Measurements from ENCODE around the gene CDK5R2. TPM values are rescaled to one million over a fixed set of nuclear protein-coding genes. Genes with fewer than 3 reads are reported as not detected.

CDK5R2 gene
- total RNA-seq, 2 donors from 2014 or later: not detected

DNA sequence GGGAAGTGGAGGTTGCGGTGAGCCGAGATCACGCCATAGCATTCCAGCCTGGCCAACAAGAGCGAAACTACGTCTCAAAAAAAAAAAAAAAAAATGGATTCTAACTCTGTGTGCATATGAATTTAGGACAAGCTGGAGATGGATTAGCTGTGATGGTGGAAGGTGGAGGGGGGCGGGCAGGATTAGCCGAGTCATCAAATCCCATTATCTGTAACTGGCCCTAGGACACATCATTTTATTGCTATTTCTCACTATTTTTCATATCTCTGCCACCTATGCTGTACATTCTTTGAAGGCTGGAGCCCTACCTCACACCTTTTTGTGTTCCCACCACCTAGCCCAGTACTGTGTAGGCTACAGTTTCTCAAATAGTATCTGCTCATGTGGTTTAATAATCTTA, 7.3 kb upstream of the CDK5R2 start:
- no peaks in the 10 kb centered on the region for H3K9me3 ChIP-seq
- no peak overlapping the region for H3K4me3 ChIP-seq
- H3K27ac ChIP-seq: no peak overlapping the region
- no peaks in the 10 kb centered on the region for H3K4me1 ChIP-seq (ENCODE audit: control insufficient read depth in 1 of 2, low read depth in 2 of 2)
- H3K27me3 ChIP-seq (replicated peaks; ENCODE audit: insufficient read depth): peaks cover 6% of the 10 kb centered on the region
- TF ChIP-seq, protein P1, sequence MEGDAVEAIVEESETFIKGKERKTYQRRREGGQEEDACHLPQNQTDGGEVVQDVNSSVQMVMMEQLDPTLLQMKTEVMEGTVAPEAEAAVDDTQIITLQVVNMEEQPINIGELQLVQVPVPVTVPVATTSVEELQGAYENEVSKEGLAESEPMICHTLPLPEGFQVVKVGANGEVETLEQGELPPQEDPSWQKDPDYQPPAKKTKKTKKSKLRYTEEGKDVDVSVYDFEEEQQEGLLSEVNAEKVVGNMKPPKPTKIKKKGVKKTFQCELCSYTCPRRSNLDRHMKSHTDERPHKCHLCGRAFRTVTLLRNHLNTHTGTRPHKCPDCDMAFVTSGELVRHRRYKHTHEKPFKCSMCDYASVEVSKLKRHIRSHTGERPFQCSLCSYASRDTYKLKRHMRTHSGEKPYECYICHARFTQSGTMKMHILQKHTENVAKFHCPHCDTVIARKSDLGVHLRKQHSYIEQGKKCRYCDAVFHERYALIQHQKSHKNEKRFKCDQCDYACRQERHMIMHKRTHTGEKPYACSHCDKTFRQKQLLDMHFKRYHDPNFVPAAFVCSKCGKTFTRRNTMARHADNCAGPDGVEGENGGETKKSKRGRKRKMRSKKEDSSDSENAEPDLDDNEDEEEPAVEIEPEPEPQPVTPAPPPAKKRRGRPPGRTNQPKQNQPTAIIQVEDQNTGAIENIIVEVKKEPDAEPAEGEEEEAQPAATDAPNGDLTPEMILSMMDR (IDR thresholded peaks at IDR 0.05): no peak
- ATAC-seq (ENCODE audit: insufficient number of reproducible peaks, low FRiP score, low read depth): no peak
- DNase-seq (ENCODE audit: low spot score): no peak
- H3K36me3 ChIP-seq: no peaks in the 10 kb centered on the region

DNA sequence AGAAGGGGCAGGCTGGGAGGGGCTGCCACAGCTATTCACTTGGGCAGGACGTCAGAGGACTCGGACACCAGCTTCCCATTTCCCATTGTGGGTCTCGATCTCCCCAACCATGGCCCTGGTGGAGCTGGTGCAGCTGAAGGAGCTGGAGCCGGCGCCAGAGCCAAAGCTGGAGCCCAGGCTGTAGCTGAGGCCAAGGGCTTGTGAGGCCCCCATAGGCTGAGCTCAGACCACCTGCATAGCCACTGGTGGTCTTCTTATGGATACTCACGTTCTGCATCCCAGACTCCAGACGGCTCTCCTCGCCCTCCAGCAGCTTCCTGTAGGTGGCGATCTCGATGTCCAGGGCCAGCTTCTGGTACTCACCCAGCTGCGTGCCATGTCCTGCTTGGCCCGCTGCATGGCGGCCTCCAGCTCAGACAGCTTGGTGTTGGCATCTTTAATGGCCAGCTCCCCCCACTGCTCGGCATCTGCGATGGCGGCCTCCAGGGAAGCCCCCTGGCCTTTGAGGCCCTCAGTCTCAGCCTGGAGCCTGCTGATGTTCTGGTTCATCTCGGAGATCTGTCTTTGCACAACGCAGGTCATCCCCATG, 6.0 kb upstream of the CDK5R2 start:
- peaks cover 6% of the 10 kb centered on the region for H3K27me3 ChIP-seq (replicated peaks; ENCODE audit: insufficient read depth)
- H3K4me1 ChIP-seq (ENCODE audit: control insufficient read depth in 1 of 2, low read depth in 2 of 2): no peaks in the 10 kb centered on the region

GRCh38 chr2:218954541-218955300, 4.7 kb upstream of the CDK5R2 start:
- TF ChIP-seq, protein P1 (IDR thresholded peaks at IDR 0.05): no peak
- ATAC-seq (ENCODE audit: insufficient number of reproducible peaks, low FRiP score, low read depth) (no peak), DNase-seq (ENCODE audit: low spot score) (no peak)
- Histone ChIP-seq H3K9me3 (no peaks in the 10 kb centered on the region), H3K4me1 (ENCODE audit: control insufficient read depth in 1 of 2, low read depth in 2 of 2) (peaks cover 0 to 3% of the 10 kb centered on the region in 2 donors), H3K36me3 (no peaks in the 10 kb centered on the region), H3K27ac (no peak overlapping the region), H3K27me3 (replicated peaks; ENCODE audit: insufficient read depth) (peaks cover 7% of the 10 kb centered on the region), H3K4me3 (no peak overlapping the region)

More for the DNA sequence above, 6.0 kb upstream of the CDK5R2 start:
- Histone ChIP-seq H3K4me3 (no peak overlapping the region), H3K36me3 (no peaks in the 10 kb centered on the region), H3K27ac (no peak overlapping the region), H3K9me3 (no peaks in the 10 kb centered on the region)
- TF ChIP-seq, protein P1 (IDR thresholded peaks at IDR 0.05): no peak
- DNase-seq (ENCODE audit: low spot score) (no peak), ATAC-seq (ENCODE audit: insufficient number of reproducible peaks, low FRiP score, low read depth) (no peak)

GRCh38 chr2:218956039-218956438, 3.4 kb upstream of the CDK5R2 start:
- Histone ChIP-seq H3K27ac (no peak overlapping the region), H3K9me3 (no peaks in the 10 kb centered on the region), H3K4me1 (ENCODE audit: control insufficient read depth in 1 of 2, low read depth in 2 of 2) (peaks cover 0 to 14% of the 10 kb centered on the region in 2 donors), H3K27me3 (replicated peaks; ENCODE audit: insufficient read depth) (peaks cover 14% of the 10 kb centered on the region), H3K4me3 (no peak overlapping the region), H3K36me3 (no peaks in the 10 kb centered on the region)
- no peak for ATAC-seq (ENCODE audit: insufficient number of reproducible peaks, low FRiP score, low read depth)
- DNase-seq (ENCODE audit: low spot score): no peak
- TF ChIP-seq, protein P1 (IDR thresholded peaks at IDR 0.05): no peak

- H3K27ac ChIP-seq: no peak overlapping the region
- H3K27me3 ChIP-seq (replicated peaks; ENCODE audit: insufficient read depth): peaks cover 21% of the 10 kb centered on the region
- no peak for DNase-seq (ENCODE audit: low spot score)
- H3K36me3 ChIP-seq: no peaks in the 10 kb centered on the region
- TF ChIP-seq, protein P1 (IDR thresholded peaks at IDR 0.05): no peak
- H3K4me1 ChIP-seq (ENCODE audit: control insufficient read depth in 1 of 2, low read depth in 2 of 2): peaks cover 0 to 14% of the 10 kb centered on the region in 2 donors
- ATAC-seq (ENCODE audit: insufficient number of reproducible peaks, low FRiP score, low read depth): no peak
- H3K9me3 ChIP-seq: no peaks in the 10 kb centered on the region
- H3K4me3 ChIP-seq: no peak overlapping the region
Measured at GRCh38 chr2:218957671-218958070, 1.8 kb upstream of the CDK5R2 start.

Data from thoracic aorta (tissue), 2 donors.